HepG2 (cell line): ENCODE results near the gene ST8SIA6. TPM values are rescaled to one million over a fixed set of nuclear protein-coding genes. Genes with fewer than 3 reads are reported as not detected.

Experiments used
- ATAC-seq: fragments of 200-7000 bp; cut with Tn5 transposase; 3 replicates; pipeline ENCODE4 v1.9.1; 2020; ENCODE audit warnings: mild to moderate bottlenecking, moderate library complexity
- BruUV-seq: library from RNA; stranded (reverse); fragments of 400-500 nt; replicated peaks from 2 replicates; lab custom pipeline; 2021; lab: Mats Ljungman, UMichigan
- CTCF ChIA-PET: fragments of 300-600 bp; formaldehyde crosslinking; extraction: SDS; loops from one replicate; lab custom pipeline; 2021; ENCODE audit warnings: low total read pairs, inconsistent platforms, low intra/inter-chr PET ratio; lab: Yijun Ruan, JAX
- POLR2A ChIA-PET: fragments of 350-600 bp; sonication (Branson Sonifier 250); formaldehyde crosslinking; loops from one replicate; lab custom pipeline; 2020; ENCODE audit warnings: antibody characterized with exemption, inconsistent platforms; lab: Yijun Ruan, JAX
- DNase-seq: peaks from one replicate; pipeline ENCODE4 v3.0.0-alpha.2; 2015; ENCODE audit warnings: low spot score
- FAIRE-seq: peaks from 3 replicates; lab custom pipeline; 2011; peaks lifted over from hg19 to GRCh38; lab: Jason Lieb, UNC
- H2AFZ ChIP-seq: one replicate; pipeline ENCODE4 v1.6.1; 2011; ENCODE audit warnings: low read length, inconsistent platforms
- H3K27ac ChIP-seq: fragments of 300-600 bp; 3 replicates; pipeline ENCODE4 v1.8.0; 2011; ENCODE audit warnings: mixed run types, mild to moderate bottlenecking, mixed read lengths, low read length, inconsistent platforms; ENCODE audit not compliant: insufficient read depth; ENCODE audit errors: extremely low read length
- H3K27me3 ChIP-seq, 2 experiments: fragments of 200-600 bp in 1 of 2; 2 replicates in 1 of 2; 3 replicates in 1 of 2; pipeline versions ENCODE4 v1.6.0 to v1.8.0; 2011; ENCODE audit warnings: low read length in 2 of 2, mild to moderate bottlenecking in 2 of 2, moderate library complexity in 2 of 2, inconsistent platforms in 1 of 2; ENCODE audit not compliant: insufficient read depth in 2 of 2, control insufficient read depth in 1 of 2
- H3K36me3 ChIP-seq, 2 experiments: fragments of 200-600 bp in 1 of 2; replicated peaks in 1 of 2; 2 replicates in 1 of 2; 3 replicates in 1 of 2; pipeline versions ENCODE4 v1.5.1 to v1.8.0; 2011; ENCODE audit warnings: low read length in 2 of 2, inconsistent platforms in 1 of 2; ENCODE audit not compliant: insufficient read depth in 2 of 2, control insufficient read depth in 1 of 2
- H3K4me1 ChIP-seq: 2 replicates; pipeline ENCODE4 v1.5.1; 2012; ENCODE audit warnings: low read length, inconsistent platforms; ENCODE audit not compliant: insufficient read depth
- H3K4me2 ChIP-seq: 2 replicates; pipeline ENCODE4 v1.6.0; 2011; ENCODE audit warnings: low read depth, low read length, inconsistent platforms
- H3K4me3 ChIP-seq, 3 experiments: fragments of 200-600 bp in 1 of 3; sonication (generic), shearing (Covaris generic) in 1 of 3; replicated peaks in 1 of 3; 2 replicates each; pipeline ENCODE4 v1.5.1; 2011 to 2016; ENCODE audit warnings: low read length in 3 of 3, inconsistent platforms in 2 of 3, low read depth in 2 of 3, mild to moderate bottlenecking in 2 of 3, control low read depth in 1 of 3, mixed read lengths in 1 of 3; ENCODE audit not compliant: insufficient read depth in 1 of 3
- H3K79me2 ChIP-seq: one replicate; pipeline ENCODE4 v1.6.1; 2011; ENCODE audit warnings: low read length, inconsistent platforms; ENCODE audit not compliant: insufficient read depth
- H3K9ac ChIP-seq: 2 replicates; pipeline ENCODE4 v1.6.0; 2011; ENCODE audit warnings: mild to moderate bottlenecking, low read depth, low read length, inconsistent platforms; ENCODE audit not compliant: insufficient read depth
- H3K9me3 ChIP-seq: 2 replicates; pipeline ENCODE4 v1.5.1; 2012; ENCODE audit warnings: mild to moderate bottlenecking, low read length
- H4K20me1 ChIP-seq: 2 replicates; pipeline ENCODE4 v1.6.0; 2011; ENCODE audit warnings: inconsistent platforms, mild to moderate bottlenecking, low read length, moderate library complexity; ENCODE audit not compliant: insufficient read depth
- ARNT2 ChIP-seq: sonication (generic); formaldehyde crosslinking; IDR thresholded peaks from 2 replicates; pipeline ENCODE4 v1.8.0; 2022; ENCODE audit warnings: mild to moderate bottlenecking, low read depth, missing genetic modification reagents, moderate library complexity
- SNAPC2 ChIP-seq: sonication (generic); formaldehyde crosslinking; IDR thresholded peaks from 2 replicates; pipeline ENCODE4 v1.8.1; 2022; ENCODE audit warnings: mild to moderate bottlenecking, missing genetic modification reagents
- TARDBP ChIP-seq: sonication (generic); formaldehyde crosslinking; IDR thresholded peaks from 2 replicates; pipeline ENCODE4 v1.8.0; 2022; ENCODE audit warnings: mild to moderate bottlenecking, missing genetic modification reagents
- TEF ChIP-seq: sonication (generic); formaldehyde crosslinking; IDR thresholded peaks from 2 replicates; pipeline ENCODE4 v1.5.0; 2020; ENCODE audit warnings: missing genetic modification reagents
- ZBTB1 ChIP-seq: sonication (generic); formaldehyde crosslinking; IDR thresholded peaks from 2 replicates; pipeline ENCODE4 v1.4.0; 2020; ENCODE audit warnings: missing genetic modification reagents, borderline replicate concordance
- ZMYM4 ChIP-seq: sonication (generic); formaldehyde crosslinking; IDR thresholded peaks from 2 replicates; pipeline ENCODE4 v1.8.1; 2023; ENCODE audit warnings: mild to moderate bottlenecking, missing genetic modification reagents
- ZNF232 ChIP-seq: sonication (generic); formaldehyde crosslinking; IDR thresholded peaks from 2 replicates; pipeline ENCODE4 v1.4.0; 2020; ENCODE audit warnings: missing genetic modification reagents, borderline replicate concordance
- ZSCAN22 ChIP-seq: sonication (generic); formaldehyde crosslinking; IDR thresholded peaks from 2 replicates; pipeline ENCODE4 v1.4.0; 2020; ENCODE audit warnings: mild to moderate bottlenecking, missing genetic modification reagents
- WGBS: methylation state at CpG from one replicate; pipeline ENCODE4 v1.1.6; 2017; ENCODE audit warnings: low lambda C conversion rate; 5-methylcytosine and 5-hydroxymethylcytosine counted together
- in situ Hi-C: cut with HindIII; loops from 2 replicates; pipeline ENCODE4 v1.10.0; 2017; ENCODE audit warnings: low pct_unique_long_range_greater_than_20kb; ENCODE audit not compliant: extremely low pct_ligation_motif_present
- intact Hi-C: fragments of 100-400 bp; cut with micrococcal nuclease; formaldehyde crosslinking; loops from one replicate; pipeline ENCODE4 v1.10.0; 2022; ENCODE audit not compliant: unreplicated experiment
- polyA plus RNA-seq, 8 experiments: library from polyadenylated mRNA; depleted of rRNA in 3 of 8; stranded (reverse) in 7 of 8; unstranded in 1 of 8; fragments of >200 nt; fragmentation: Illumina TruSeq in 4 of 8; extraction: Trizol in 4 of 8; gene quantifications; 2 replicates each; pipeline versions ENCODE4 v1.2.1 to v1.2.3, GENCODE V29; 2011 to 2016; ENCODE audit warnings: low read depth in 4 of 8, missing spikeins in 1 of 8, mixed read lengths in 1 of 8; ENCODE audit not compliant: insufficient read depth in 1 of 8
- total RNA-seq, 5 experiments: library from RNA; depleted of rRNA; stranded (reverse); fragments of >200 nt; fragmentation: Illumina TruSeq; extraction: Trizol; gene quantifications; 2 replicates each; pipeline ENCODE4 v1.2.3, GENCODE V29; 2016; ENCODE audit warnings: low read depth in 1 of 5
- TF ChIP-seq, protein P1 (sequence below): sonication (generic); formaldehyde crosslinking; conservative IDR thresholded peaks from 2 replicates; pipeline ENCODE4 v1.4.0; 2020; ENCODE audit warnings: mild to moderate bottlenecking, missing genetic modification reagents, moderate library complexity

The ST8SIA6 gene
- total and polyA plus RNA-seq, 2 of the 13 experiments (the other 11 are each of a cell fraction or from before 2014, with no cell fraction given) = not detected

DNA sequence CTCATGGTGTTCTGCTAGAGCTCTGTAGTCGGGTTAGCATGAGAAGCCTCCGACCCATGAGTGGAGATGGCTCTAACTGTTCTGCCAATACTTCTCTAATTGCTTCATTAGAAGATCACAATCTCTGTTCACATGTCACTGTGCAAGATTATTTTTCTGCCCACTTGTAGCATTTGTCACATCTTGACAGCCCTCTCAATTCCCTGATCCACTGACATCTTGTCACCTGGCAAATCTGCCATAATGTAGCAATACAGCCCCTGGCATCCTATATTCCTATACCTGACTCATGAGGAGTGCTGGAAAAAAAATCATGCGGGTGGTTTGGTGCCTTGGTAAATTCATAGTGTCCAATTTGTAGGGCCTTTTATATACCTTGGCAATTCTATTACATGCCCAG lies 58.4 kb downstream of the ST8SIA6 start:
- no peaks in the 10 kb centered on the region for H3K79me2 ChIP-seq
- no peaks in the 10 kb centered on the region for H3K36me3 ChIP-seq
- ChIA-PET POLR2A (no interaction called here), CTCF (no interaction called here)
- in situ Hi-C loops = no loop called here
- TF ChIP-seq ZBTB1 (CRISPR knock-in tag) = no peak
- no peak for TF ChIP-seq ZNF232
- TF ChIP-seq ARNT2 (CRISPR knock-in tag) = no peak
- no peak for TF ChIP-seq TEF (CRISPR knock-in tag)
- 57% methylated on average over 3 of the region's 3 CpGs for WGBS
- H2AFZ ChIP-seq = no peak overlapping the region
- no peak overlapping the region for H3K4me2 ChIP-seq
- no peaks in the 10 kb centered on the region; a peak in 1 of 5 replicates for H3K27me3 ChIP-seq
- no TSS peak for BruUV-seq
- no peaks in the 10 kb centered on the region for H3K4me1 ChIP-seq
- no peaks in the 10 kb centered on the region for H4K20me1 ChIP-seq
- no peak overlapping the region for H3K27ac ChIP-seq
- ATAC-seq = no peak
- intact Hi-C loops = no loop called here
- no peak for DNase-seq
- no peak for FAIRE-seq
- no peak overlapping the region for H3K4me3 ChIP-seq
- no peak overlapping the region for H3K9ac ChIP-seq
- H3K9me3 ChIP-seq = no peaks in the 10 kb centered on the region

- ChIA-PET POLR2A (no interaction called here), CTCF (no interaction called here)
- Histone ChIP-seq H3K79me2 (no peaks in the 10 kb centered on the region), H4K20me1 (no peaks in the 10 kb centered on the region), H3K27me3 (no peaks in the 10 kb centered on the region; a peak in 1 of 5 replicates), H3K4me3 (no peak overlapping the region), H2AFZ (no peak overlapping the region), H3K36me3 (no peaks in the 10 kb centered on the region), H3K4me2 (no peak overlapping the region), H3K4me1 (0 out of 2 replicates have a peak, but pooled peaks cover 2% of the 10 kb centered on the region), H3K9ac (no peak overlapping the region), H3K27ac (no peak overlapping the region), H3K9me3 (no peaks in the 10 kb centered on the region)
- FAIRE-seq = no peak
- DNase-seq = no peak
- no peak for ATAC-seq
- TF ChIP-seq ZSCAN22 (CRISPR knock-in tag) = no peak
- no peak for TF ChIP-seq SNAPC2 (CRISPR knock-in tag)
- TF ChIP-seq, protein P1, sequence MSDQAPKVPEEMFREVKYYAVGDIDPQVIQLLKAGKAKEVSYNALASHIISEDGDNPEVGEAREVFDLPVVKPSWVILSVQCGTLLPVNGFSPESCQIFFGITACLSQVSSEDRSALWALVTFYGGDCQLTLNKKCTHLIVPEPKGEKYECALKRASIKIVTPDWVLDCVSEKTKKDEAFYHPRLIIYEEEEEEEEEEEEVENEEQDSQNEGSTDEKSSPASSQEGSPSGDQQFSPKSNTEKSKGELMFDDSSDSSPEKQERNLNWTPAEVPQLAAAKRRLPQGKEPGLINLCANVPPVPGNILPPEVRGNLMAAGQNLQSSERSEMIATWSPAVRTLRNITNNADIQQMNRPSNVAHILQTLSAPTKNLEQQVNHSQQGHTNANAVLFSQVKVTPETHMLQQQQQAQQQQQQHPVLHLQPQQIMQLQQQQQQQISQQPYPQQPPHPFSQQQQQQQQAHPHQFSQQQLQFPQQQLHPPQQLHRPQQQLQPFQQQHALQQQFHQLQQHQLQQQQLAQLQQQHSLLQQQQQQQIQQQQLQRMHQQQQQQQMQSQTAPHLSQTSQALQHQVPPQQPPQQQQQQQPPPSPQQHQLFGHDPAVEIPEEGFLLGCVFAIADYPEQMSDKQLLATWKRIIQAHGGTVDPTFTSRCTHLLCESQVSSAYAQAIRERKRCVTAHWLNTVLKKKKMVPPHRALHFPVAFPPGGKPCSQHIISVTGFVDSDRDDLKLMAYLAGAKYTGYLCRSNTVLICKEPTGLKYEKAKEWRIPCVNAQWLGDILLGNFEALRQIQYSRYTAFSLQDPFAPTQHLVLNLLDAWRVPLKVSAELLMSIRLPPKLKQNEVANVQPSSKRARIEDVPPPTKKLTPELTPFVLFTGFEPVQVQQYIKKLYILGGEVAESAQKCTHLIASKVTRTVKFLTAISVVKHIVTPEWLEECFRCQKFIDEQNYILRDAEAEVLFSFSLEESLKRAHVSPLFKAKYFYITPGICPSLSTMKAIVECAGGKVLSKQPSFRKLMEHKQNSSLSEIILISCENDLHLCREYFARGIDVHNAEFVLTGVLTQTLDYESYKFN (CRISPR knock-in tag) = no peak
- TF ChIP-seq ZMYM4 (CRISPR knock-in tag) = no peak
- no peak for TF ChIP-seq TARDBP
- no TSS peak for BruUV-seq
- 7% methylated on average over 6 of the region's 6 CpGs for WGBS
- intact Hi-C loops (no loop called here), in situ Hi-C loops (no loop called here)
Observed at GRCh38 chr10:17394854-17395253, 59.5 kb downstream of the ST8SIA6 start.
